ENCODE data around the gene GALNTL6.

GALNTL6 gene

GRCh38 chr4:172978848-172979247, 1165.6 kb downstream of the GALNTL6 start:
- no peak for FAIRE-seq
- DNase-seq (ENCODE audit: insufficient read length, low spot score) = no peak
- TF ChIP-seq SPI1 (IDR thresholded peaks at IDR 0.05; ENCODE audit: low read depth, low read length) (no peak), PAX5 (IDR thresholded peaks at IDR 0.05; ENCODE audit: insufficient read depth, low read length, severe bottlenecking) (no peak), POLR2AphosphoS5 (IDR thresholded peaks at IDR 0.05; ENCODE audit: low read depth, low read length) (no peak), POLR2A (IDR thresholded peaks at IDR 0.05; ENCODE audit: low read depth, low read length) (no peak), TAF1 (IDR thresholded peaks at IDR 0.05; ENCODE audit: low read depth, low read length) (no peak), POU2F2 (IDR thresholded peaks at IDR 0.05; ENCODE audit: low read depth, low read length) (no peak)

GRCh38 chr4:172979332-172979731, 1166.1 kb downstream of the GALNTL6 start:
- DNase-seq (ENCODE audit: insufficient read length, low spot score) = no peak
- TF ChIP-seq POLR2A (IDR thresholded peaks at IDR 0.05; ENCODE audit: low read depth, low read length) (no peak), SPI1 (IDR thresholded peaks at IDR 0.05; ENCODE audit: low read depth, low read length) (no peak), PAX5 (IDR thresholded peaks at IDR 0.05; ENCODE audit: insufficient read depth, low read length, severe bottlenecking) (no peak), TAF1 (IDR thresholded peaks at IDR 0.05; ENCODE audit: low read depth, low read length) (no peak), POU2F2 (IDR thresholded peaks at IDR 0.05; ENCODE audit: low read depth, low read length) (no peak), POLR2AphosphoS5 (IDR thresholded peaks at IDR 0.05; ENCODE audit: low read depth, low read length) (no peak)
- no peak for FAIRE-seq

GRCh38 chr4:172980219-172980618, 1167.0 kb downstream of the GALNTL6 start:
- DNase-seq (ENCODE audit: insufficient read length, low spot score) (no peak), FAIRE-seq (no peak)
- no peak for TF ChIP-seq TAF1 (IDR thresholded peaks at IDR 0.05; ENCODE audit: low read depth, low read length)
- no peak for TF ChIP-seq POU2F2 (IDR thresholded peaks at IDR 0.05; ENCODE audit: low read depth, low read length)
- no peak for TF ChIP-seq POLR2AphosphoS5 (IDR thresholded peaks at IDR 0.05; ENCODE audit: low read depth, low read length)
- no peak for TF ChIP-seq PAX5 (IDR thresholded peaks at IDR 0.05; ENCODE audit: insufficient read depth, low read length, severe bottlenecking)
- TF ChIP-seq POLR2A (IDR thresholded peaks at IDR 0.05; ENCODE audit: low read depth, low read length) = no peak
- no peak for TF ChIP-seq SPI1 (IDR thresholded peaks at IDR 0.05; ENCODE audit: low read depth, low read length)

GRCh38 chr4:172982151-172982590, 1169.0 kb downstream of the GALNTL6 start:
- TF ChIP-seq SPI1 (IDR thresholded peaks at IDR 0.05; ENCODE audit: low read depth, low read length) (peak; percentile 70), TAF1 (IDR thresholded peaks at IDR 0.05; ENCODE audit: low read depth, low read length) (no peak)
- DNase-seq (ENCODE audit: insufficient read length, low spot score) (no peak), FAIRE-seq (peak; percentile 35)

- no peak for FAIRE-seq
- no peak for DNase-seq (ENCODE audit: insufficient read length, low spot score)
- TF ChIP-seq TAF1 (IDR thresholded peaks at IDR 0.05; ENCODE audit: low read depth, low read length) = no peak
- no peak for TF ChIP-seq POLR2AphosphoS5 (IDR thresholded peaks at IDR 0.05; ENCODE audit: low read depth, low read length)
- TF ChIP-seq POU2F2 (IDR thresholded peaks at IDR 0.05; ENCODE audit: low read depth, low read length) = no peak
- TF ChIP-seq PAX5 (IDR thresholded peaks at IDR 0.05; ENCODE audit: insufficient read depth, low read length, severe bottlenecking) = no peak
- no peak for TF ChIP-seq SPI1 (IDR thresholded peaks at IDR 0.05; ENCODE audit: low read depth, low read length)
- TF ChIP-seq POLR2A (IDR thresholded peaks at IDR 0.05; ENCODE audit: low read depth, low read length) = no peak
Measured at GRCh38 chr4:172983014-172983413, 1169.8 kb downstream of the GALNTL6 start.

GRCh38 chr4:172983631-172984030, 1170.4 kb downstream of the GALNTL6 start:
- DNase-seq (ENCODE audit: insufficient read length, low spot score) = no peak
- no peak for FAIRE-seq
- TF ChIP-seq POLR2A (IDR thresholded peaks at IDR 0.05; ENCODE audit: low read depth, low read length) (no peak), POU2F2 (IDR thresholded peaks at IDR 0.05; ENCODE audit: low read depth, low read length) (no peak), POLR2AphosphoS5 (IDR thresholded peaks at IDR 0.05; ENCODE audit: low read depth, low read length) (no peak), SPI1 (IDR thresholded peaks at IDR 0.05; ENCODE audit: low read depth, low read length) (no peak), PAX5 (IDR thresholded peaks at IDR 0.05; ENCODE audit: insufficient read depth, low read length, severe bottlenecking) (no peak), TAF1 (IDR thresholded peaks at IDR 0.05; ENCODE audit: low read depth, low read length) (no peak)

GRCh38 chr4:172985552-172985951, 1172.3 kb downstream of the GALNTL6 start:
- no peak for DNase-seq (ENCODE audit: insufficient read length, low spot score)
- TF ChIP-seq POLR2AphosphoS5 (IDR thresholded peaks at IDR 0.05; ENCODE audit: low read depth, low read length) = no peak
- TF ChIP-seq PAX5 (IDR thresholded peaks at IDR 0.05; ENCODE audit: insufficient read depth, low read length, severe bottlenecking) = no peak
- no peak for TF ChIP-seq POU2F2 (IDR thresholded peaks at IDR 0.05; ENCODE audit: low read depth, low read length)
- TF ChIP-seq POLR2A (IDR thresholded peaks at IDR 0.05; ENCODE audit: low read depth, low read length) = no peak
- TF ChIP-seq TAF1 (IDR thresholded peaks at IDR 0.05; ENCODE audit: low read depth, low read length) = no peak
- TF ChIP-seq SPI1 (IDR thresholded peaks at IDR 0.05; ENCODE audit: low read depth, low read length) = no peak
- peak; percentile 48 for FAIRE-seq

GRCh38 chr4:172986114-172986513, 1172.9 kb downstream of the GALNTL6 start:
- peak; percentile 62 for FAIRE-seq
- TF ChIP-seq PAX5 (IDR thresholded peaks at IDR 0.05; ENCODE audit: insufficient read depth, low read length, severe bottlenecking) = no peak
- TF ChIP-seq TAF1 (IDR thresholded peaks at IDR 0.05; ENCODE audit: low read depth, low read length) = no peak
- no peak for DNase-seq (ENCODE audit: insufficient read length, low spot score)

GRCh38 chr4:172989984-172990820, 1177.0 kb downstream of the GALNTL6 start:
- no peak for FAIRE-seq
- TF ChIP-seq POLR2AphosphoS5 (IDR thresholded peaks at IDR 0.05; ENCODE audit: low read depth, low read length) = no peak
- TF ChIP-seq TAF1 (IDR thresholded peaks at IDR 0.05; ENCODE audit: low read depth, low read length) = no peak
- TF ChIP-seq POLR2A (IDR thresholded peaks at IDR 0.05; ENCODE audit: low read depth, low read length) = no peak
- no peak for TF ChIP-seq SPI1 (IDR thresholded peaks at IDR 0.05; ENCODE audit: low read depth, low read length)
- no peak for TF ChIP-seq POU2F2 (IDR thresholded peaks at IDR 0.05; ENCODE audit: low read depth, low read length)
- no peak for DNase-seq (ENCODE audit: insufficient read length, low spot score)
